GM19351 (cell line): ENCODE data around the gene EXTL1.

Experiments used
- ATAC-seq: cut with Tn5 transposase; IDR thresholded peaks from one replicate; pipeline ENCODE4 v1.9.1; 2021; ENCODE audit warnings: mild to moderate bottlenecking, moderate library complexity; ENCODE audit not compliant: unreplicated experiment

Gene EXTL1

GRCh38 chr1:26023826-26024225 lies 2.3 kb downstream of the EXTL1 start:
- no peak for ATAC-seq

GRCh38 chr1:26025060-26025459 lies 3.5 kb downstream of the EXTL1 start:
- no peak for ATAC-seq

GRCh38 chr1:26025517-26025916 lies 3.9 kb downstream of the EXTL1 start:
- ATAC-seq: no peak

- ATAC-seq: no peak
Observed at GRCh38 chr1:26027716-26028489, 6.3 kb downstream of the EXTL1 start.

GRCh38 chr1:26028490-26028980 lies 7.0 kb downstream of the EXTL1 start:
- ATAC-seq: no peak

- no peak for ATAC-seq
Observed at GRCh38 chr1:26029054-26029863, 7.7 kb downstream of the EXTL1 start.

- no peak for ATAC-seq
Observed at GRCh38 chr1:26029864-26030481, 8.4 kb downstream of the EXTL1 start.

- no peak for ATAC-seq
Observed at GRCh38 chr1:26031196-26031595, 9.6 kb downstream of the EXTL1 start.

- no peak for ATAC-seq
Observed at GRCh38 chr1:26031611-26032220, 10.1 kb downstream of the EXTL1 start.

GRCh38 chr1:26032656-26033357 lies 11.2 kb downstream of the EXTL1 start:
- ATAC-seq: no peak

GRCh38 chr1:26034504-26035202 lies 13.1 kb downstream of the EXTL1 start:
- ATAC-seq: no peak

- ATAC-seq: peak; percentile 94
Observed at GRCh38 chr1:26035203-26035958, 13.8 kb downstream of the EXTL1 start.

GRCh38 chr1:26035959-26036755 lies 14.6 kb downstream of the EXTL1 start:
- ATAC-seq: peak; percentile 61

- no peak for ATAC-seq
Observed at GRCh38 chr1:26036756-26037281, 15.2 kb downstream of the EXTL1 start.

- ATAC-seq: no peak
Observed at GRCh38 chr1:26037904-26038303, 16.3 kb downstream of the EXTL1 start.

GRCh38 chr1:26038477-26038876 lies 16.9 kb downstream of the EXTL1 start:
- no peak for ATAC-seq

- ATAC-seq: no peak
Observed at GRCh38 chr1:26038904-26039303, 17.3 kb downstream of the EXTL1 start.

GRCh38 chr1:26041401-26041800 lies 19.8 kb downstream of the EXTL1 start:
- ATAC-seq: no peak
